Kidney (tissue), 14 donors: ENCODE measurements around the gene PLIN3. TPM values are rescaled to one million over a fixed set of nuclear protein-coding genes. Genes with fewer than 3 reads are reported as not detected.
A peak's percentile ranks its signal among the peaks of the same experiment; 100 is the strongest.

Source experiments
- DNase-seq, 5 donors: peaks; one replicate each; pipeline ENCODE4 v3.0.0-alpha.2; 2013 to 2020
- FAIRE-seq: peaks from 2 replicates; lab custom pipeline; 2012; peaks lifted over from hg19 to GRCh38; lab: Jason Lieb, UNC
- H3K27ac ChIP-seq, 2 donors: one replicate each; pipeline ENCODE4 v1.7.0; 2013; ENCODE audit warnings: low read depth in 2 of 2, low read length in 2 of 2, inconsistent platforms in 1 of 2
- H3K27me3 ChIP-seq: one replicate; pipeline ENCODE4 v1.7.1; 2013; ENCODE audit warnings: low read length, inconsistent platforms; ENCODE audit not compliant: control insufficient read depth, insufficient read depth
- H3K36me3 ChIP-seq, 3 donors: one replicate each; pipeline versions ENCODE4 v1.7.0 to v1.7.1; 2013; ENCODE audit warnings: low read length in 3 of 3, control low read depth in 1 of 3, inconsistent platforms in 1 of 3; ENCODE audit not compliant: insufficient read depth in 3 of 3, control insufficient read depth in 2 of 3
- H3K4me1 ChIP-seq, 3 donors: one replicate each; pipeline versions ENCODE4 v1.7.0 to v1.7.1; 2013; ENCODE audit warnings: low read length in 3 of 3, inconsistent platforms in 1 of 3, low read depth in 1 of 3; ENCODE audit not compliant: control insufficient read depth in 2 of 3, insufficient read depth in 2 of 3
- H3K4me3 ChIP-seq, 3 donors: one replicate each; pipeline versions ENCODE4 v1.7.0 to v1.8.1; 2013; ENCODE audit warnings: low read length in 3 of 3, control low read depth in 1 of 3, inconsistent platforms in 1 of 3
- H3K9ac ChIP-seq, 3 donors: one replicate each; pipeline versions ENCODE4 v1.7.0 to v1.7.1; 2013; ENCODE audit warnings: low read length in 3 of 3, control low read depth in 1 of 3, inconsistent platforms in 1 of 3
- H3K9me3 ChIP-seq, 3 donors: one replicate each; pipeline versions ENCODE4 v1.7.0 to v1.7.1; 2013; ENCODE audit warnings: low read length in 3 of 3, control low read depth in 1 of 3, inconsistent platforms in 1 of 3; ENCODE audit not compliant: control insufficient read depth in 2 of 3, insufficient read depth in 1 of 3
- intact Hi-C: fragments of 100-400 bp; cut with DNase I; formaldehyde crosslinking; loops from one replicate; pipeline ENCODE4 v1.11.1; 2022
- polyA plus RNA-seq: library from polyadenylated mRNA; stranded (reverse); fragments of 350-450 nt; fragmentation: Illumina TruSeq; extraction: RNeasy Lipid Tissue Mini Kit (QIAGEN cat#74804); gene quantifications from one replicate; pipeline ENCODE4 v1.2.3, GENCODE V29; 2014; ENCODE audit warnings: low read depth, low replicate concordance; ENCODE audit not compliant: insufficient read depth
- total RNA-seq: library from RNA; stranded (reverse); fragmentation: NEBNext Ultra II Directional; extraction: Animal tissue kit (Norgen Biotek cat#: 25700); gene quantifications from one replicate; pipeline ENCODE4 v1.2.1, GENCODE V29; 2021
- TF ChIP-seq, protein P1 (sequence below): IDR thresholded peaks from 3 replicates; pipeline ENCODE4 v1.5.1; 2012; ENCODE audit warnings: mild to moderate bottlenecking, moderate library complexity, borderline replicate concordance; ENCODE audit not compliant: insufficient read depth; ENCODE audit errors: extremely low read depth
- donor health status: control.
- donor health status: control.
- donor health status: control.
- donor health status: control.
- donor health status: control.
- donor health status: DM: yes; HTN: yes; CAD: no.
- donor health status: Normal renal cell carcinoma (clear cell type).

Gene PLIN3
- total and polyA plus RNA-seq, 2 donors from 2014 or later = 30.5 to 60.0 TPM

DNA sequence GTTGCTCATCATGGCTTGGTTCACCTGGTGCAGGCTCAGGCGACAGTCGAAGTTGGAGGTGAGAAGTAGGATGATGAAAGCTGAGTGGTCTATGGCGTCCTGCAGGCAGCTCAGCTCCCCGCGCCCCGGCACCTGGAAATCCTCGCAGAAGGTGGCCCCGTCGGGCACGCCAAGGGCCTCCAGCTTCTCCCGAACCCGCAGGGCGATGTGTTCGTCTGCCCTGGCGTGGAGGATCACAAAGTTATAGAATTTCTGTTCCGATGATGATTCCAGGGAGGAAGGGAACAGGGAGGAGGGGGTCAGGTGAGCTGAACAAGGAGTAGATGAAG is 50.6 kb downstream of the PLIN3 start:
- Histone ChIP-seq H3K9ac (no peak overlapping the region), H3K4me1 (peaks cover 0 to 7% (median 0%) of the 10 kb centered on the region in 3 donors), H3K9me3 (no peaks in the 10 kb centered on the region), H3K36me3 (no peaks in the 10 kb centered on the region), H3K4me3 (no peak overlapping the region), H3K27me3 (no peaks in the 10 kb centered on the region), H3K27ac (no peak overlapping the region)
- FAIRE-seq (no peak), DNase-seq (no peak)
- intact Hi-C loops = no loop called here
- TF ChIP-seq, protein P1, sequence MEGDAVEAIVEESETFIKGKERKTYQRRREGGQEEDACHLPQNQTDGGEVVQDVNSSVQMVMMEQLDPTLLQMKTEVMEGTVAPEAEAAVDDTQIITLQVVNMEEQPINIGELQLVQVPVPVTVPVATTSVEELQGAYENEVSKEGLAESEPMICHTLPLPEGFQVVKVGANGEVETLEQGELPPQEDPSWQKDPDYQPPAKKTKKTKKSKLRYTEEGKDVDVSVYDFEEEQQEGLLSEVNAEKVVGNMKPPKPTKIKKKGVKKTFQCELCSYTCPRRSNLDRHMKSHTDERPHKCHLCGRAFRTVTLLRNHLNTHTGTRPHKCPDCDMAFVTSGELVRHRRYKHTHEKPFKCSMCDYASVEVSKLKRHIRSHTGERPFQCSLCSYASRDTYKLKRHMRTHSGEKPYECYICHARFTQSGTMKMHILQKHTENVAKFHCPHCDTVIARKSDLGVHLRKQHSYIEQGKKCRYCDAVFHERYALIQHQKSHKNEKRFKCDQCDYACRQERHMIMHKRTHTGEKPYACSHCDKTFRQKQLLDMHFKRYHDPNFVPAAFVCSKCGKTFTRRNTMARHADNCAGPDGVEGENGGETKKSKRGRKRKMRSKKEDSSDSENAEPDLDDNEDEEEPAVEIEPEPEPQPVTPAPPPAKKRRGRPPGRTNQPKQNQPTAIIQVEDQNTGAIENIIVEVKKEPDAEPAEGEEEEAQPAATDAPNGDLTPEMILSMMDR = no peak

DNA sequence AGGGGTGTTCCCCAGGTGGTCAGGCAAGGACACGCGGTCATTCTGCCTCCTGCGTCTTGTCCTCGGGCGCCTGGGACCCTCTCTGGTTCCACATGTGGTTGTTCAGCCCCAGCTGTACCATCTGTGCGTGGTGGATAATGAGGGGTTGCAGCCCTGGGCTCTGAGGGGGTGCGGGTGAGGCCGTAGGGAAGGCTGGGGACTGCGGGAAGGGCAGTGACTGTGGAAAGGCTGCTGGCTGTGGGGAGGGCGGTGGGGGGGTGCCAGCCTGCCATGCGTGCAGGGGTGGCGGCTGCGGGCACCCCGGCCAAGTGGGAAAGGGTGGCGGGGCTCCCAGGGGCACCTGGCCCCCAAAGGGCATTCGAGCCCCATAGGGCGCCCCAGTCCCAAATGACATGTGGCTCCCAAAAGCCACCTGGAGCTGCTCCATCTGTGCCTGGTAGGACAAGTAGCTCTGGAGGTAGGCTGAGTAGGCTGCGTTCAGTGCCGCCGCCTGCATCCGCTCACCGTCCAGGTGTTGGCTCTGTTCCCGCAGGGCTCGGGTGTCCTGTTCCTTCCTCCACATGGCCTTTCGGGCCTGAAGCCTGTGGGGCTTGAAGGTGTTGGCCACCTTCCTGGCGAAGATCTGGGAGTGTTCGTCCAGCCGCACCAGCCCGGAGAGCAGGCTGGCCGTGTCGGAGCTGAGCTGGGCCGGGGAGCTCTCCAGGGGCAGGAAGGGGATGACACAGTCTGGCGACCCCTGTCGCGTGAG is 51.1 kb downstream of the PLIN3 start:
- Histone ChIP-seq H3K27me3 (no peaks in the 10 kb centered on the region), H3K9me3 (no peaks in the 10 kb centered on the region), H3K4me1 (peaks cover 0 to 7% (median 0%) of the 10 kb centered on the region in 3 donors), H3K9ac (peak overlapping the region in 1 of 3 donors; percentile 7), H3K4me3 (no peak overlapping the region), H3K36me3 (no peaks in the 10 kb centered on the region), H3K27ac (no peak overlapping the region)
- FAIRE-seq (no peak), DNase-seq (peak in 1 of 5 donors; percentile 71)
- intact Hi-C loops = no loop called here
- TF ChIP-seq, protein P1 = no peak

DNA sequence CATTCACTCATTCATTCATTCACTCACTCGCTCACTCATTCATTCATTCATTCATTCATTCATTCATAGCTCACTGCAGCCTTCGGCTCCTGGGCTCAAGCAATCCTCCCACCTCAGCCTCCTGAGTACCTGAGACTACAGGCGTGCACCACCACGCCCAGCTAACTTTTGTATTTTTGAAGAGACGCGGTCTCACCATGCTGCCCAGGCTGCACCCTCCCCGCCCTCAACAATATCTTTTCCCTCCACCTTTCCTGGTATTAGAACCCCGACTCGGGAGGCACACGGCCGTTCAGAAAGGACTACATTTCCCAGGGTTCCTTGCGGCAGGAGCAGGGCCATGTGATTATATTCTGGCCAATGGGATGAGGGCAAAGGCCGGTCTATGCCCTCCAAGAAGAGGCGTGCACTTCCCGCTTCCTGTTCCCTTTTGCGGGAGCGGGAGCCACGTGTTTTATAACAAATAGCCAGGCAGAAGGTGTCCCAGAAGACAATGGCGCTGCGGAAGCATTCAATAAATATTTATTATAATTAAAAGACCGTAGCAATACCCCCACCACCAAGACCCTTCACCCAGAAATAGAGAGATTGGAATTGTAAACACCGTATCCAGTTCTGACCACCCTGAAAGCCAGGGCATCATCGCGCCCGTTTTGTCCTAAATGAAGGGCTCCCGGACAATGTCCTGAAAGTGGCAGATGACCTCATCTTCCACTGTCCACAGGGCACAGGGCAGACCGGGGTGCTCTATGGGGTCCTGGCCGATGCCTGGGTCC is 51.9 kb downstream of the PLIN3 start:
- H3K36me3 ChIP-seq = no peaks in the 10 kb centered on the region
- H3K27ac ChIP-seq = no peak overlapping the region
- DNase-seq (peak; percentile 91 to 97 (median 94)), FAIRE-seq (peak; percentile 42)
- peaks cover 0 to 7% (median 0%) of the 10 kb centered on the region in 3 donors for H3K4me1 ChIP-seq
- no peaks in the 10 kb centered on the region for H3K9me3 ChIP-seq
- no peaks in the 10 kb centered on the region for H3K27me3 ChIP-seq
- TF ChIP-seq, protein P1 = no peak
- intact Hi-C loops = no loop called here
- peak overlapping the region in 1 of 3 donors; percentile 7 for H3K9ac ChIP-seq
- peak overlapping the region; percentile 18 to 38 (median 30) for H3K4me3 ChIP-seq
